Amniotic epithelial cell (primary cell): ENCODE results near the gene TAF10.

Experiments
- DNase-seq: peaks from one replicate; pipeline ENCODE4 v3.0.0-alpha.2; 2010; ENCODE audit warnings: low read depth

Gene TAF10

DNA sequence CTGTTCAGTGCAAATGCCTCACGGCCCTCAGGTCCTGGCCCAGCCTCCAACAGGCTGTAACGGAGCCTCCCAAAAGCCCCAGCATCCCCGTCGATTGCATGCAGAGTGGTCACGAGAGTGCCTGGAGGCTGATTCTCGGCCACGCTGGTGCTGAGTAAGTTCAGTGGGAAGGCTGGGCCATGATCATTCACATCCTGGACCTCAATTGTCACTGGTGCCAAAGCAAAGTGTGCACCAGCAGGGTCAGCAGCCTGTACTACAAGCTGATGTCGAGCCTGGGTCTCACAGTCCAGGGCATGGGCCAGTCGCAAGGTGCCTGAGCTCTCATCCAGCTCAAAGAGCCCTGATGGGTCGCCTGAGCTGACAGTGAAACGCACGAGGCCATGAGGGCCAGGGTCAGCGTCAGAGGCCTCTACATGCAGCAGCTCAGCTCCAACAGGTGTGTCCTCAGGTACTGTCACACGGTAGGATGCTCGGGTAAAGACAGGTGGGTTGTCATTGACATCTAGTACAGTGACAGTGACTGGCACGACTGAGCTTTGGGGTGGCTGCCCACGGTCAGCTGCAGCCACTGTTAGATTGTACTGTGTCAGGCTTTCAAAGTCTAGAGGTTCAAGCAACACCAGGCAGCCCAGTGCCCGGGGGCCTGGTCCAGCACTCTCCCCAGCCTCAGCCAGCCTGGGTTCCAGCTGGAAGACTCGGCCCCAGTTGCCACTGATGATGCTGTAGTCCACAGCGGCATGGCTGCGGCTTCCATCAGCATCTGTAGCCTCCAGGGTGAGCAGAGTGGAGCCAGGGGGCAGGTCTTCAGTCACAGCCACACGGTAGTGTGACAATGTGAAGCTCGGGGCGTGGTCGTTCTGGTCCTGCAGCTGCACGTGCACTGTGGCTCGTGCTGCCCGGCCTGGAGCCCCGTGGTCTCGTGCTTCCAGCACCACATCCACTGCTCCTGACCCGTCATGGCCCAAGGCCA lies 11.7 kb upstream of the TAF10 start:
- DNase-seq, result no peak

DNA sequence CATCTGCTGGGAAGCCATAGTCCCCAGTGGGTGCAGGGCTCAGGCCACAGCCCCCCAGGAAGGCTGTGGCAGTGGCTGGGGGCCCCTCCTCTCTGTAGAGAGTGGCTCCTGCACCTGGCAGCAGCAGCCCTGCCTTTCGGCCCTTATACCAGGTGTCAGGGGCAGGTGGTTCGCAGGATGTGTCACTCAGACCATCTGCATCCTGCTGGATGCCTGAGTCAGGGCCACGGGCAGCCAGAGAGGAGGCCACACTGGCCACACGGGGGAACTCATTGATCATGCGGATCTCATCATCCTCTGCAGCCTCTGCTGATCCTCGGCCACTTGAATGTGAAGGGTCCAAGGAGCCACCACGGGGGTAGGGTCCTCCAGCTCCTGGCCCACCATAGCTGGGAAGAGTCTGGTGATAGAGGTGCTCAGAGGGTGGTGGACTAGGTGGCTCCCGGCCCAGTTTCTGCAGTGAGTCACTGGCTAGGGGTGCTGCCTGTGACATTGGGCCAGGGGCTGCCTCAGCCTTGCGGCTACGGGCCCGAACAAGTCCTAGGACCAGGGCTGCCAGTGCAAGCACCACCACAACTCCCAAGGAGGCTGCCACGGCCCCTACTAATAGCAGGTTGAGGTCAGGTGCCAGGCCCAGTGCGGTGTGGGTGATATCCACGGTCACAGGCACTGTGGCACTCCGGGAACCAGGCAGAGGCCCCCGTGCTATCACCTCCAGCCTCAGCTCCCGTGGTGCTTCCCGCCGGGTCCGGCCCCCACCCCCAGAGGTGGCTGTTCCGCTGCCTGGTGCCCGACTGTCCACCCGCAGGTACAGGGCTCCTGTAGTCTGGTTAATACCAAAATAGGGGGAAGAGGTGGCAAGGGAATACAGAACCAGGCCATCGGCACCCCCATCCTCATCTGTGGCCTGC lies 10.5 kb upstream of the TAF10 start:
- DNase-seq, result no peak

DNA sequence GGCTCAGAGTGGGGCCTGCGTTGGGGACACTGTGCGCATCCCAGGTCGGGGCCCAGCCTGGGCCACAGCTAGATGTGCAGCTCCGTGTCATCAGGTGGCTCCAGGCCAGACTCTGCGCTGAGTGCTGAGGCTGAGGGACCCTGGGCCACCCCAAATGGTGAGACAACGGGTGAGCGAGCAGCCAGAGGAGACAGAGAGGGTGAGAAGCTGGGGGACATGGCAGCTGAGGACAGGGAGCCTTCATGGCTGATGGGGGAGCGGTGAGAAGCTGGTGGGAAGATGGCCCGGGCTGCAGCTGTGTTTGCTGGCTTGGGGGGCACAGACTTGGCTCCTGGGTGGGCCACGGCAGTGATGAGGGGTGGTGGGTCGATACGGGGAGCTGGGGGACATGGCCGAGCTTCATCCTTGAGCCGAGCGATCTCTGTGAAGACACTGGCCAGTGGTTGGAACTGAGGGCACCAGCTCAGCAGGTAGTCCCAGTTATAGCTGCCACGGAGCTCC lies 9.7 kb upstream of the TAF10 start:
- DNase-seq, result no peak

DNA sequence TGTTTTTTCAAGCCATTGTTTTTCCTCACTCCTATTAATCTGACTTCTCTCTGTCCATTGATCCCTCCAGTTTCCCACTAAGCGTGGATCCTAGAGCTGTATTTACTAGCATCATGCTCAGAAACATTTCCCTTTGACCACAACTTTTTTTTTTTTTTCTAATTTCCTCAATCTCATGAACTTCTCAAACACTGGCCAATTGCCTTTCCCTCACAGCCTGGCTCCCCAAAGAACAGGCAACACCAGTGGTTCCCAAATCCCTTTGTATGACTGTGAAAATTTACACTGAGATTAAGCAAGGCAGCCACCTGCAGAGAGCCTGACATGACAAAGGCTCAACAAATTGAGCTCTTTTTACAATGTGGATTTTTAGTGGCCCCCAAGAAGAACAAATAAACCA lies 8.6 kb upstream of the TAF10 start:
- no peak for DNase-seq

DNA sequence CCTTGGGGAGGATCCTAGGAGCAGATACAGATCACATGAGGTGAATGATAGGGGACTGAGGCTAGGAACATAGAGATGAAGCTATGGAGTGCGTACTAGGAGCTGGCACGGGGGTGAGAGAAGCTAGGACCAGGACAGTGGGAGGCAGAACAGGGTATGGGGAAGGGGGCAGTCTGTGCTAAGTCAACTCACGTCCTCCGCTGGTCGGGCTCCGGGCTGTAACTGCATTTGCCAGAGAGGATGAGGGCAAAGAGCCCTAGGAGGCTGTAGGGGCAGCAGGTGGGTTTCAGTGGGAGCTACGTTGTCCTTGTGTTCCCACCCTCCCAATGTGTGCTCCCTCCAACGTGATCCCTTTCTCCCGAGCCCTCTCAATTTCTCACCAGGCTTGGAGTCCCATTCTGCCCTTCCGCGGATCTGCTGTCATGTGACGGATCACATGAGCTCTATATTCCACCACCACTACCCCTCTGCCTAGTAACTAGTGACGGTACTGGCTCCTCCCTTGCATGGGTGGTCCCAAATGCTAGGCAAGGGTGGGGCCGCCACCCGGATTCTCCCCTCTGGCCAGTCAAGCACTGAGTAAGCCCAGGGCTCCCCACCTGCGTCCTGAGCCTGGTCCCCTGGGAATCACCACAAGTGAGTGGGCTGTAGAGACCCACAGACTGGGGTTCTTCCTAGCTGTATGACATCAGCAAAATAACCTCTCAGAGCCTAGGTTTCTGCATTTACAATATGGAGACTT lies 7.2 kb upstream of the TAF10 start, which contains the start of gene TPP1:
Gene TPP1, minus strand, starts transcription at position 419 of the 742 bp plus-strand sequence. Its CDS starts 22 bp downstream, at position 397.
- peak; percentile 89 for DNase-seq

DNA sequence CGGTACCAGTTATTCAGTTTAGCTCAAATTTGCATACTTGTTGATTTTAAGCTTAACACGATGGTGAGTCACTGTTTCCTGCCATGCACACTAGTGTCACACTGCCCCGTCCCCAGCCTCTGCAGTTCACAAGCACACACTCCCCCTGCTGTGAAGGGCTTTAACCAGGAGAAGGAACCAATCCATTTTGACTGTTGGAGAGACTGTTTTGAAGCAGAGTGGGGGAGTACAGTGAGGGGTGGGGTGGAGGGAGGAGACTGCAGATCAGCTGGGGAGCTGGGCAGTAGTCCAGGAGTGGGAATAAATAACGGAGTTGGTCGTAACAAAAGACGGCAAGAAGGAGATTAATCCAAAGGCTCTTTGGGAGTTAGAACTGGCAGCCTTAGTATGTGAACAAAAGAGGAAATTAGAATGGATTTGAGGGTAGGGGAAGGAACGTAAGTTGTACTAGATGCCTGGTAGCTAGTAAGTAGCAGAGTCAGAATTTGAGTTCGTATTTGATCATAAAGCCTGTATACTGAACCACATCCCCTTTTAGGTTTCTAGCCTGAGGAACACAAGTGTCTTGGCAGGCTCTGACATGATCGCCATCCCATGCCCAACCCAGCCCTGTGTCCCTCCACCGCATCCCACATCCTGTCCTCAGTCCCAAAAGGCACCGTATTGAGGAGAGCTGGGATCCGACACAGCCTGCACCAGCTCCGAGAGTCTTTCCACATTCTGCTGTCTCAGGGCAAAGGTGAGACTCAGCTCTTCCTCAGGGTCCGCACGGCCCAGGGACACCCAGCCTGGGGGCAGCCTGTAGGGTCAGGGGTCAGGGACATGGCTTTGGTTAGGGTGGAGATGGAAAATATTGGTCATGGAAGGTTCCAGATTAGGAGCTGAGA lies 6.3 kb upstream of the TAF10 start:
- DNase-seq, result peak; percentile 72

DNA sequence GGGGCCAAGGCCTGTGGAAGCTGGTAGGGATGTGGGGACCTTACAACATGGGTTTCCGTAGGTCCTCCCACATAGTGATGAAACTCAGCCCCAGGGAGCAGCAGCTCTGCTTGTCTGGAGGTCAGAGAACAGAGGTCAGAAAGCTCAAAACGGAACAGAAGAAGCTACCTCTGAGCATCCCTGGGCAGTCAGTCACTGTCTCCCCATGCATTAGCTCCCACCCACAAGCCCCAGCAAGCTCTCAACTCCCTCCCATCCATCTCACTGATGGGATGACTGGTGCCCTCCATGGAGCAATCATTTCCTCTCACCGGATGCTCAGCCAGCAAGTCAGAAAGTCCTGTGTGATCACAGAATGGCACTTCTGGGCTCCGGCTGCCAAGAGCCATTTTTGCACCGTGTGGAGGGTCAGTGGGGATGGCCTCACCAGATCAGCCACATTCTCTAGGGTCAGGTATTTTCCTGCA lies 5.3 kb upstream of the TAF10 start:
- DNase-seq, result no peak

DNA sequence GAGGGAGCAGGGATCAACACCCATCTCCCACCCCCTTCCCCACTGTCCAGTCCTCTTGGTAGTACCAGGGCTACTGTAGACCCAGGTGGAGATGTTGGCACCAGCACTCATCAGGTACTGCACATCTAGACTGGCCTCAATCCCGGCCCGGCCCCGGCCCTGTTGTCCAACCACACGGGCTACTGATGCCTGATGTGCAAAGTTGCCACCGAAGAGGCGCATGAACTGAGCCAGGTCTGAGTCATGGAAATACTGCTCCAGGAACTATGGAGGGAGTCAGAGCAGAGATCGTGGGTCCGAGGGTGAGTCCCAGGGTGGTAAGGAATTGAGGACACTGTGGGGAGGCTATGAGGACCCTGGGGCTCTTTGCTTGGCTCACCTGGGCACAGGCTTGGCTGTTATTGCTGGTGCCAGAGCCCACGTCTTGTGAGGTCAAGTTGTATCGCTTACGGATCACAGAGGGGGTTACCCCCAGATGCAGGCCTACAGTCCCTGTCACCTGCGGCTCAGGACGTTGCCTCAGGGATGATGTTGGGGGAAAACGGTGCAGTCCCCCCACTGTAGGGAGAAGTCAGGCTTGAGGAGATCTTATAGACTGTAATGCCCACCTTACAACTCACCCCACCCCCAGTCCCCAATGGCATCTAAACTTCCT lies 4.7 kb upstream of the TAF10 start:
- DNase-seq, result no peak

DNA sequence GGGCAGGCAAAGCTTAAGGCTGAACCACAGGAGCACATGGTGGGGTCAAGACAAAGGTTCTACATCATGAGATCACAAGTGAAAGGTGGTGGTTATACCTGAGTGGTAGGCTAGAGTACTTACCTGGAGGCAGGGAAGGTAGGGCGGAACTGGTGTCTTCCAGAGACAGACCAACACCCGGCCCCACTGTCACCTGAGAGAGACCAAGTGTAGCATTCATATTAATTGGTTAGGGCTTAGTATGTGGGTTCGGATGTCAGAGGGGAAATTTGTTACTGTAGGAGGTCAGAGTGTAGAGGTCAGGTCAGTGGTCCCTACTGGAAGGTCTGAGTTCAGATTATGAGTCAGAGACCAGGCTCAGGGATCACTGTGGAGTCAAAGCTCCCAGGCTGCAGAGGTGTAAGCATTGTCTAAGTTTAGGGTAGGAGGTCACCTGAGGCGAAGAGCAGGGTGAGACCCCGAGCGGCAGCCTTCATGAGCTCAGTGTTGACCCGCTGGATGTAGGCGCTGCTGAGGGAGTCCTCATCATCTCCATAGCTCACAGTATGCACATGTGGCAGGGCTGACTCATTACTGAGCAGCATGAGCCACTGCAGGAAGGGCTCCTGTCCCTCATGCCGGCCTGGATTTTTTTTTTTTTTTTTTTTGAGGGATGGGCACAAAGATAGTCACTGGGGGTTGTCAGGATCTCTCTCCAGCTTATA lies 4.0 kb upstream of the TAF10 start:
- DNase-seq, result no peak

DNA sequence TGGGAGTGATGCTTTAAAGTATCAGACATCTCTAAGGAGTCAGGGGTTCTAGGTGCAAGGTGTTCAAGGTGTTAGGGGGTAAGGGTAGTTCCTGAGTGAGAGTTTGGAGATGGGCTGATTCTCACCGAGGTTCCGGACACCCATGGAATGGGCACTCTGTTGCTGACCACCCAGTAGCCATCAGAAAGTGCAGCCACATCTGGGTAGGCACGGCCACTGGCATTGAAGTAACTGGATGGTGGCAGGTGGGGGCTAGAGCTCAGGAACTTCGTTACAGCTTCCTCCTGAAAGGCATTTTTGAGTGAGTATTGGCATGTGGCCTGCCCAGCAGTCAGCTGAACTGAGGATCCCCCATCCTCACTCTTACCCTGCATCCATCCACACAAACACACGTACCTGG lies 3.0 kb upstream of the TAF10 start:
- no peak for DNase-seq

DNA sequence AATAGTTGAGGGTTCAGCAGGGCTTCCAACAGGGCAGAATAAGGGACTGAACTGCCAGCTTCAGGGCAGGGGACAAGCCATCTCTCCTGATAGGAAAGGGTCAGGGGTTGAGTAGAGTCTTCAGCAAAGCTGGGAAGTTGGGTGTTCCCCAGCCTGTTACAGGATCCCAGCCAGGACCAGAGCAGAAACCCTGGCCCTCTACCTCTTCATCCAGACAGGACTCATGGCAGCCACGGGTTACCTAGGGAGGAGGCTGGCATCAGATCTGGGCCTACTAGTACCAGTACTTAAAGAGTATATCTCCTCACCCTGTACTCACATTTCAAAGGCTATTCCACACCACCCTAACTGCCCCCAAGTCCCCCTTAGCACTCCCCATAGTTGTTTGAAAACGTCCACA lies 2.4 kb upstream of the TAF10 start:
- DNase-seq, result no peak

DNA sequence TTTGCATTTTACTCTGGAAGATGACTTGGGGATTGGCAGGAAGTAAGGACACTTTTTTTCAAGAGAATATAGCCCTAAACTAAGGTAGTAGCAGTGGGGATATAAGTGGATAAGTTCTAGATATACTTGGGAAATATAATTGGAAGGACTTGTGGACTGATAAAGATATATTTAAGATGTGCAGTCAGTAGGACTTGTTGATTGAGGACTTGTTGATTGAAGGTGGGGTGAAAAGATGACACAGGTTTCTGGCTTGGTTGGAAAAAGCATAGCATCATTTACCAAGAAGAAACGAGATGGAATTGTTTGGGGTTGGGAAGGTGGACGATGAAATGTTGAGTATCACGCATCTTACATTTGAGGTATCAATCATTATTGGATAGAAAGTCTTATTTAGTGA lies 1.5 kb upstream of the TAF10 start:
- DNase-seq, result no peak

DNA sequence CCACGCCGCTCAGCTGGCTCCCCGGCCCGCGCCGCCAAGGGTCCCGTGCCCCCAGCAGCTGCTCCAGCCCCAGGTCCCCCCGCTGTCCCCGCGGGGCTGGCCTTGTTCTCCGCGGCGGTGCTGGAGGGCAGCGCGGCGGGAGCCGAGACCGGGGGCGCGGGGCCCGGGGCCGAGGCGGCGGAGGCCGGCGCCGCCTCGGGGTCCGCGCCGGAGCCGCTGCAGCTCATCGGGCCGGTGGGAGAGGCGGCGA lies 128 bp downstream of the TAF10 start:
- no peak for DNase-seq

DNA sequence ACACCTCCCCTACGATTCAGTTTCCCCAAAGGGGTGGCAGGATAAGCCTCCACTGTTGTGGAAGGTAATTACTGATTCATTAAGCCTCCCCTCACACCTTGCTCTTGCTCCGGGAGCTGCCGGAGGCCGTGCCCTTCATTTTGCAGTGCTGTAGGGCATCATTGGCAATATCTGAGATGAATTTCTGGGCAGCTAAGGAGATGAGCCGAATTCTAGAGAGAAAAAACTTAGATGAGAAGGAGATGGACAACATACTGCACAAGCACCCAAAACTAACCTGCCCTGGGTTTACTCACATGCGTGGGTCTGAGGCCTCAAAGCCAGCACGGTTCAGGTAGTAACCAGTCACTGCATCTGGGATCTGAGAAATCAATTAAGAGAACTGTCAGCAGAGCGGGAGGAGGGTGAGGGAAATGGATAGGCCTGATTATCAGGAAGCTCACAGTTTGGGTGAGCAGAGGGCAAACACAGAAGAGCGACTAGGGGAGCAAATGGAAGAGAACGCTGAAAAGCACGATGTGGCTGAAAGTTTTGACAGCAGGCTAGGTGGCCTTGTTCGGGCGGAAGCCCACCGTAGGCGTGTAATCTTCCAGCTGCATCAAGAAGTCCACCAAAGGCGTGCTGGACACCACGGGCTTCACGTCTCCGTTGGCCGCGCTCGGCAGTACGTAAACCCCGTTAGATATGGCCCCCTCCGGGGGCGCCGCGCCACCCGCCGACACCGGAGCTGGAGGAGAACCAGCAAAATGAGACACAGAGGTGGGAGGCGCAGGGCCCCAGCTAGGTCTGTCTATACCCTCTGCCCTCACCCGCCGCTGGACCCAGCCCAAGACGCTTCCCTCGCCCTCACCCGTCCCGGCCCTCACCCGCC lies 689 bp downstream of the TAF10 start:
- DNase-seq, result peak; percentile 19

DNA sequence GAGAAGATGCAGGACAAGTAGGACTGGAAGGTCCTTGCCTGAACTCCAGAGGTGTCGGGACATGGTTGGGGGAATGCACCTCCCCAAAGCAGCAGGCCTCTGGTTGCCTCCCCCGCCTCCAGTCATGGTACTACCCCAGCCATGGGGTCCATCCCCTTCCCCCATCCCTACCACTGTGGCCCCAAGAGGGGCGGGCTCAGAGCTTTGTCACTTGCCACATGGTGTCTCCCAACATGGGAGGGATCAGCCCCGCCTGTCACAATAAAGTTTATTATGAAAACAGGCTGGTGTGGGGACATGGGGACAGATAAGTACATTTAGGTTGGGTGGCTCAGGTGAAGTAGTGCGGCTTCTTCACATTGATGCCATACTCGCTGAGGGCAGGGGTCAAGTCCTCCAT lies 1.4 kb downstream of the TAF10 start:
- no peak for DNase-seq

DNA sequence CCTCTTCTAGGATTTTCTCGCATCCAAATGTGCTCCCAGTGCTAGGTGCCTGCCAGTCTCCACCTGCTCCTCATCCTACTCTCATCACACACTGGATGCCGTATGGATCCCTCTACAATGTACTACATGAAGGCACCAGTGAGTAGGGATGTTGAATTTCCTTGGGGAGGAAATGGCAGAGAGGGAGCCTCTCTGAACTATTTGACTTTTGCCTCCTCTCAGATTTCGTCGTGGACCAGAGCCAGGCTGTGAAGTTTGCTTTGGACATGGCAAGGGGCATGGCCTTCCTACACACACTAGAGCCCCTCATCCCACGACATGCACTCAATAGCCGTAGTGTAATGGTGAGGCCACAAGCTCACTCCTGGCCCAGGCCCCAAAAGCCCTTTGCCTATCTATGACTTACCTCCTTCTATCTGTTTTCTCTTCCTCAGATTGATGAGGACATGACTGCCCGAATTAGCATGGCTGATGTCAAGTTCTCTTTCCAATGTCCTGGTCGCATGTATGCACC lies 2.5 kb downstream of the TAF10 start:
- no peak for DNase-seq

DNA sequence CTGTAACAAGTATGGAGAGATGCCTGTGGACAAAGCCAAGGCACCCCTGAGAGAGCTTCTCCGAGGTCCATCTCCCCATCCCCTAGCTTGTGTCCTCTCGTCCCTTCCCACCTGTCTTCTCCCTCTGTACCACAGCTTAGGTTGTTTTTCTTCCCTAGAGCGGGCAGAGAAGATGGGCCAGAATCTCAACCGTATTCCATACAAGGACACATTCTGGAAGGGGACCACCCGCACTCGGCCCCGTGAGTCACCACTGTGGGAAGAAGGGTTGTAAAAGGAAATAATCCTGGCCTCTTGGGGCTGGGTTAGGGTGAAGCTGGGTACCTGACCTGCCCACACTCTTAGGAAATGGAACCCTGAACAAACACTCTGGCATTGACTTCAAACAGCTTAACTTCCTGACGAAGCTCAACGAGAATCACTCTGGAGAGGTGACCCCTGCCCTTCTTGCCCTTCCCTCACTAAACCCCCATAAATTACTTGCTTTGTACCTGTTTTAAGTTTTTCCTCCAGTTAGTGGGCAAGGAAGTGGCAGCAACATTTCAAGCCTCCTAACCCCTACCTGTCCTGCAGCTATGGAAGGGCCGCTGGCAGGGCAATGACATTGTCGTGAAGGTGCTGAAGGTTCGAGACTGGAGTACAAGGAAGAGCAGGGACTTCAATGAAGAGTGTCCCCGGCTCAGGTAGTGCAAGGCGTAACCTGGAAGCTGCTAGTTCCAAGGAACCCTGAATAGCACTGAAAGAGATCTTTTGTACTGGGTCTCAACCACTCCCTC lies 3.1 kb downstream of the TAF10 start:
- peak; percentile 18 for DNase-seq

DNA sequence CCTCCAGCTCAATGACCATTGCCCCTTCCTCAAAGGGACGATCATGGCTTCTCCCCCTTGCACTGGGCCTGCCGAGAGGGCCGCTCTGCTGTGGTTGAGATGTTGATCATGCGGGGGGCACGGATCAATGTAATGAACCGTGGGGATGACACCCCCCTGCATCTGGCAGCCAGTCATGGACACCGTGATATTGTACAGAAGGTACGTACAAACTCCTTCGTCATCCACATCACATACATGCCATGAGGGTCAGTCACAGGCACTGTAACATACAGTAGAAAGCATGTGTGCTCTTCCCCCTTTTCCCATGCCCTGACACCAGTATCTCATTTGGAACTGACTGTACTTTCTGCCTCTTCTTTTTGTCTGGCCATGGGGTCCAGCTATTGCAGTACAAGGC lies 4.0 kb downstream of the TAF10 start:
- DNase-seq, result no peak
